Activated naive CD4-positive, alpha-beta T cell treated with anti-CD3 and anti-CD28 coated beads, Interleukin-2, amount 50 U/mL, for 24 hours (primary cell): ENCODE data around the gene GJA5.

Experiments used
- H3K27ac Mint-ChIP-seq: one replicate; pipeline ENCODE4 v1.8.0; 2021; ENCODE audit warnings: mild to moderate bottlenecking, mixed read lengths
- H3K27me3 Mint-ChIP-seq: one replicate; pipeline ENCODE4 v1.8.0; 2021; ENCODE audit warnings: mixed read lengths
- H3K36me3 Mint-ChIP-seq: one replicate; pipeline ENCODE4 v1.8.0; 2021; ENCODE audit warnings: mixed read lengths
- H3K4me1 Mint-ChIP-seq: one replicate; pipeline ENCODE4 v1.8.0; 2021; ENCODE audit warnings: mixed read lengths
- H3K4me3 Mint-ChIP-seq: one replicate; pipeline ENCODE4 v1.8.0; 2021; ENCODE audit warnings: mild to moderate bottlenecking, mixed read lengths
- H3K9me3 Mint-ChIP-seq: one replicate; pipeline ENCODE4 v1.8.0; 2021; ENCODE audit warnings: mixed read lengths

Gene GJA5

DNA sequence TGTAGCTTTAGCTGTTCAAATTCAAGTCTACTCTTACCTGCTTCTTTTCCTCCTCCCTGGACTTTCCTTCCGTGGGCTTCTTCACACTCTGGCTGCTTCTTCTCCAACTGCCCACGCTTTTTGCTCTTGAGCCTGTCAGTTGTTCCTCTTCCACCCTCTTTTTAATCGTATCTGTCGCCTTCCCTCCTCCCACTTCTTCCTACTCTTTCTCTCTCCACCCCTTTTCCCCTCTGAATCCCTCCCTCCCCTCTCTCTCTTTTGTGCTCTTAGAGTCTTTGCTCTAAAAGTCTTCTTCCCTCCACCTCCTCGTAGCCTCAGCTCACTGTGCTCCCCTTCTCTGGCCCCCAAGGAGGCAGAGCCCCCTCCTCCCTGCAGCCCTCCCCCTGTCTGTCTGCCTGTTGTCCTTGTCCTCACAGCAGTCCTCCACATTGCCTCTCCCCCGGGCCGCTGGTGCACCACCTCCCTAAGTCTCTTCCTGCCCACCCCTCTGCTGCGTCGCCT is 12.9 kb upstream of the GJA5 start:
- no peak overlapping the region for H3K4me3 Mint-ChIP-seq
- peaks cover 8% of the 10 kb centered on the region for H3K27me3 Mint-ChIP-seq
- H3K4me1 Mint-ChIP-seq: peaks cover 5% of the 10 kb centered on the region

DNA sequence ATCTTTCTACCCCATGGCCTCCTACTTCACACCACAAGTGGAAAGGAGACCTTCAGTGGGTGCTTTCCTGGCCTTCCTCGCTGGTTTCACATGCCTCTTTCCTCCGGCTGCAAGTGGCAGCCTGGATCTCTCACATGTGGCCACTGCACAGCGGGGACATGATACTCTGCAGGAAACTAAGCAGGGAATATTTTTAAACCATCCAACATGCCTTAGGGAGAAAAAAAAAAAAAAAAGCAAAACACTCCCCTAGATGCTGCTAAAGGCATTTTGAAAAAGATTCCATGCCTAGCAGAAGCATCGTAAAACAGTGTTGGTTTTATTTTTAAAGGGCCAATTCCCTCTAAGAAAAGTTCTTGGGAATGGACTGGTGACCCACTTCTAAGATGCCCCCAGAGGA is 12.2 kb upstream of the GJA5 start:
- Mint-ChIP-seq H3K27me3 (peaks cover 7% of the 10 kb centered on the region), H3K27ac (no peak overlapping the region)

More for the DNA sequence above, 12.9 kb upstream of the GJA5 start:
- Mint-ChIP-seq H3K36me3 (peaks cover 2% of the 10 kb centered on the region), H3K9me3 (no peaks in the 10 kb centered on the region), H3K27ac (no peak overlapping the region)

DNA sequence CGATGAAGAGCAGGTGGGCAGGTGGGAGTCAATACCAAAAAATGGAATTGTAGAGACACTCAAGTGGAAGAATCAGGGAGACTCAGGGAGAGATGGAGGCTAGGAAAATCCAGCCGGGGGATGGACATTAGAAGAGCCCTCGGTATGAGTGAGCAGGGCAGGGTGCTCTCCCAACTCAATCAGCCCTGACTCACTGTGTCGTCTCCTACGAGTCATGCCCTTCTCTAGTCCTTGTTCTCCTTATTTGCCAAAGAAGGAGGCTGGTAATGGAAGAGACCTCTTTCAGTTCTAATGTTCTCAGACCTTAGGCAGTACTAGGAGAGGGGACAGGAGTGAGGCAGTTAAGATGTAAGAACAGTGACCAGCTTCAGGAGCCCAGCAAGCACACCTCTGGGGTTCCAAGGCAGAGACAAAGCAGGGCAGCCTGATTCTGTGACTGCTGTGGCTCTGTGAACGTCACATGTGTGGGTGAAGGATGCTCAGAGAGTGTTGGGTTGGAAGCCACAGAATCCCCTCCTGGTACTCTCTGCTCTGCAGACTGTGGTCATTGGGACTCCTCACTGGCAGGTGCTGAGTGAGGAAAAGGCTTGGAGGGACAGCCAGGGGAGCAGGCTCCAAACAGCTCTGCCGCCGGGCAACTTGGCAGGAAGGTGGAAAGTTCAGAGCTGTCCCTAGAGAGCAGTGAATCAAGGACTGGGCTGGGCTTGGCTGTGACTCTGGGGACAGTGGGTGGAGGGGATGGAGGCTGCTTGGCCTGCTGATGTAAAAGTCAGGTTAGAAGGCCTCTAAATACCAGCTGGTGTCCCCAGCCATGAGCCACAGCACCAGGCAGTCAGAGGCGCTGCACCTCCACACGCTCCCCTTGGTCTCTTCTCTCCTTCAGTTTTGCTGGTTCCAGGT is 11.1 kb upstream of the GJA5 start:
- Mint-ChIP-seq H3K27ac (peak overlapping the region; percentile 70), H3K27me3 (peaks cover 7% of the 10 kb centered on the region), H3K9me3 (no peaks in the 10 kb centered on the region), H3K4me1 (peaks cover 5% of the 10 kb centered on the region), H3K4me3 (no peak overlapping the region), H3K36me3 (peaks cover 2% of the 10 kb centered on the region)

More for the DNA sequence above, 12.2 kb upstream of the GJA5 start:
- Mint-ChIP-seq H3K36me3 (peaks cover 2% of the 10 kb centered on the region), H3K9me3 (no peaks in the 10 kb centered on the region), H3K4me3 (no peak overlapping the region), H3K4me1 (peaks cover 5% of the 10 kb centered on the region)

DNA sequence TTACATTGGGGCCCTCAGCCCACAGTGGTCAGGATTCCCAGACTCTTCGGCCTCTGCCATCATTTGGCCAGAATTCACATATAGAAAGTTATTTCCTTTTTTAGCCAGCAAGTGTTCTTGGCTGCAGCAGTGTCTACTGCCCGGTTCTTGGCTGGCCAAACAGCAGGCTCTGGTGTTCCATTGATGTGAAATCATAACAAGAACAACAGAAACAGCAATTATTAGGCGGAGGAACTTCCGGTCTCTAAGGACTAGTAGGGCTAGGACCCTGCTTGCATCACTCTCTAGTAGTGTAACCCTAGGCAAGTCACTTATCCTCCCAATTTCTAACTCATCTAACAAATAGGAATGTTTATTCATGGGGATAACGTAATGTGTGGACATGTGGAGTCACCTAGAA is 8.7 kb upstream of the GJA5 start:
- no peak overlapping the region for H3K27ac Mint-ChIP-seq
- H3K9me3 Mint-ChIP-seq: no peaks in the 10 kb centered on the region
- peaks cover 7% of the 10 kb centered on the region for H3K4me1 Mint-ChIP-seq
- peaks cover 2% of the 10 kb centered on the region for H3K36me3 Mint-ChIP-seq
- no peak overlapping the region for H3K4me3 Mint-ChIP-seq
- peaks cover 6% of the 10 kb centered on the region for H3K27me3 Mint-ChIP-seq

DNA sequence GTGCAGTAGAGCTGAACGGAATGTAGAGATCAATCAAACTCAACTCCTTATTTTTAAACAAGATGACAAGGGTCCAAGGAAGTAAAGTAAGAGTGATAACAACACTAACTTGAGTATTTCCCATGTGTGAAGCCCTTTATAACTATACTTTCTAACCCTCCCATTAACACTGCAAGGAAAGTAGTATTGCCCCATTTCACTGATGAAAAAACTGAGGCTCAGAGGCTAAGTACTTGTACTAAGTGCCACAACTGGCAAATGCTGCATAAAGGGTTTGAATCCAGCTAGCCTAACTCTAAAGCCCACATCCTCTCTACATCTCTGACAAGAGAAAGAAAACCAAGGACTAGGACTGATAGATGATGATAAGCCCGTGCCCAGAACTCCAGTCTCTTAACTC is 8.2 kb upstream of the GJA5 start:
- Mint-ChIP-seq H3K4me1 (peaks cover 12% of the 10 kb centered on the region), H3K4me3 (no peak overlapping the region), H3K9me3 (no peaks in the 10 kb centered on the region), H3K27me3 (peaks cover 6% of the 10 kb centered on the region), H3K27ac (no peak overlapping the region), H3K36me3 (peaks cover 2% of the 10 kb centered on the region)

DNA sequence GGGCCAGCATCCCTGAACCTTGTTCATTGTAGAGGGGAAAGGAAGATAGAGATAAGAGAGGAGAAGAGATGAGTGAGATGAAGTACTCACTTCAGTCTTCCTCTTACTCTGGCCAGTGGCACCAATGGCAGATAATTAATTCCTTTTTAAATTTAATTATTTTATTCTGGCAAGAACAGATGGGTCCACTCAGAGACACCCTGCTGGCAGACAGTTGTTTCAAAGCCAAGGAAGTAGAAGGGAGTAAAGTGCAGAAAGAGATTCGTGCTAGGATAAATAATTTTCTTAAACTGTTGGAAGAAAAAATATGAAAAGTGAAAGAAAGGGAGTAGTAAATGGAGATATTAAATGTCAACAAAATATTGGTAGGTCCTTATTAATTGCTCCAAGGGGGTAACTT is 7.7 kb upstream of the GJA5 start:
- Mint-ChIP-seq H3K36me3 (peaks cover 2% of the 10 kb centered on the region), H3K4me3 (no peak overlapping the region), H3K27ac (no peak overlapping the region), H3K9me3 (no peaks in the 10 kb centered on the region), H3K27me3 (peaks cover 5% of the 10 kb centered on the region), H3K4me1 (peaks cover 14% of the 10 kb centered on the region)

DNA sequence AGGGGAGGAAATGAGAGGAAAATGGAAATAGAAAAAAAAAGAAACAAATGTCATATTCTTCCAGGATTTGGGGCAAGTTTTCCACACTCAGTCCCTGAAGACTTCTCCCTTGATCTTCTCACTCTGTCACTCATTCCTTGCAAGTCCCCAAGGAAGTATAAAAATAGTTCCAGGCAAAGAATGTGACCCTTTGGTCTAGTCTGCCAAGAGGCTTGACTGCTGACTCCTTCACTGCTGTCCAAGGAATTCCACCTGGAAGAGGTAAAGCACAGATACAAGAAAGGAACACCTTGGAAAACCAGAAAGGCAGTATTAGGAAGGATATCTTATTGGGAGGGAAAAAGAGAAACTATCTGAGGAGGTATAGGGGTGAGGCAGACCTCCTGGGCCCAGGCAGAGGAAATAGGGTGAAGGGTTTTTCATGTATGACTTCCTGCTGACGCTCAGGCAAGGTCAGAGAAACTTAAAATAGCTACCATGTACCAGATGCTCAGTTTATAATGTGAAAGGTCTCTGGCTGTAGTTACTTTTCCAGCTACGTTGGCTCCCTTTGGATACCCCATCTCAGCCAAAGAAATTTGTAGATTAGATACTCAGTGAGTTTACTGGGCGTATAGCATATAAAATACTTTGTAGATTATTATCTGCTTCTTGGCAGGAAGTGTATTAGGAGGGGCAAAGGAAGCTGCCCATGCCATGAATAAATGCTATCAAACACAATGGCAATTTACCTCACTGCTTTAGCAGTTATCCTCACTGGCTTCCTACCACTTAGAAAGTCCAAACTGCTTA is 2.0 kb upstream of the GJA5 start:
- Mint-ChIP-seq H3K27ac (peak overlapping the region; percentile 82), H3K4me3 (peak overlapping the region; percentile 19)

DNA sequence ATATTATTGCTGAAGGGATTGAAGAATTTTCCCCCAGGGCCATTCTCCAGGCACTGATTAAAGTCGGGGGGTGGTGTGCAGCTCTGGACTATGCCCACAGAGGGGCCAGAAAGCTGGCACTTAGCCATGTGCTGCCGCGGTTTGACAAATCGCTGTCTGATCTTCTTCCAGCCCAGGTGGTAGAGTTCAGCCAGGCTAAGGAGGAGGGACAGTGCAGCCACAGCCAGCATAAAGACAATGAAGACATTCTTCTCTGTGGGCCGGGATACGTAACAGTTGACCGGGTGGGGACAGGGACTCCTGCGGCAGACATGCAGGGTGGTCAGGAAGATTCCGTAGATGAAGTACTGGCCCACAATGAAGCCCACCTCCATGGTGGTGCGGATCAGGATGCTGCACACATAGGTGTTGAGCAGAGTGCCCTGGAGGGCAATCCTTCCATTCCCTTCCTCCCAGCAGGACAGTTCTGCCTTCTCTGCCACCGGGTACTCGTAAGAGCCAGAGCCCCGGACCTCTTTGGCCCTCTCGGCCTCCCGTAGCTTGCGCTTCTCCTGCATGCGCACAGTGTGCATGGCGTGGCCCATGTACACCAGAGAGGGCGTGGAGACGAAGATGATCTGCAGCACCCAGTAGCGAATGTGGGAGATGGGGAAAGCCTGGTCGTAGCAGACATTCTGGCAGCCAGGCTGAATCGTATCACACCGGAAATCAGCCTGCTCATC is 1.9 kb downstream of the GJA5 start:
- no peaks in the 10 kb centered on the region for H3K36me3 Mint-ChIP-seq
- H3K4me3 Mint-ChIP-seq: no peak overlapping the region
- no peak overlapping the region for H3K27ac Mint-ChIP-seq
- H3K27me3 Mint-ChIP-seq: no peaks in the 10 kb centered on the region
- peaks cover 35% of the 10 kb centered on the region for H3K4me1 Mint-ChIP-seq
- H3K9me3 Mint-ChIP-seq: no peaks in the 10 kb centered on the region

More for the DNA sequence above, 2.0 kb upstream of the GJA5 start:
- H3K4me1 Mint-ChIP-seq: peaks cover 42% of the 10 kb centered on the region
- H3K36me3 Mint-ChIP-seq: no peaks in the 10 kb centered on the region
- no peaks in the 10 kb centered on the region for H3K27me3 Mint-ChIP-seq
- H3K9me3 Mint-ChIP-seq: no peaks in the 10 kb centered on the region

DNA sequence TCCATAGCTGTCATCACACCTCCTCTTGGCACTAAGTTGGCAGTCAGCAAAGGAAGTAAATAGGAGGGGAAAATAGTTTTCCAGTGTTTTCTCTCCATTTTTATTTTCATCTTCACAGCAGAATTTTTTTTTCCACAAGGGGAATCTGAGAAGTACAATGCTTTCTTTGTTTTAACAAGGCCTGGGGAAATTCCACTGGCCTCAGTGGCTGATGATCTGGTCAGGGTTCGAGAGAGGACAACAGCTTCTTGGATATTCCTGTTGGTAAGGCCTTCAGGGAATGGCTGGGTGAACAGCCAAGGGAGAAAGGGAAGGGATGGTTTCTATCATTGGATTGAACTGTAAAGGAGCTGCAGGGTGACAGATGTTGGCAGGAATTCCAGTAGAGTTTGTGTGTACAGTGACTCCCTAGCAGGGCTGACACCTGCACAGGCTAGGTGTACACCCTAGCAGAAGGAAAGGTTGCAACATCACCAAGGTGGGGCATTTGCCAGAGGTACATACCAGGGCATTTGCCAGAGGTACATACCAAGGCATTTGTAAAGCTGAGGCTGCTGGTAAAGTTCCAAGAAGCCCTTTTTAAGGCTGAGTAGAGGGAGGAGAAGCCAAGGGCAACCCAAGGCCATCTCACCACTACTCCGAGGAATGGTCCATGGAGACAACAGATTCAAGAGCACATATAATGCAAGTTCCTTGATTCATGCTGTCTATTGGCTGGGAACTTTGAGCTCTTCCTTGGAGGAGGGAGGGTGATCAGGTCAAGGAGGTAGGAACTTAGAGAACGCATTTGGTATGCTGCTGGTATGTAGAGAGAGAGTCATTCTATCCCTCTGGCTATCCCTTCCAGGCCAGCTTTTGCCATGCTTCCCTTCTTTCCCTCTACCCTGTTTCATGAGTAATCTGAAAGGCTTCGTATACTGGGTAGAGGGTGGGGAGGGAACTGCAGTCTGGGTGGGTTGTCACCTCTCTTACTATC is 3.1 kb downstream of the GJA5 start:
- Mint-ChIP-seq H3K9me3 (no peaks in the 10 kb centered on the region), H3K4me3 (no peak overlapping the region), H3K27ac (no peak overlapping the region), H3K36me3 (no peaks in the 10 kb centered on the region), H3K4me1 (peaks cover 22% of the 10 kb centered on the region), H3K27me3 (no peaks in the 10 kb centered on the region)

DNA sequence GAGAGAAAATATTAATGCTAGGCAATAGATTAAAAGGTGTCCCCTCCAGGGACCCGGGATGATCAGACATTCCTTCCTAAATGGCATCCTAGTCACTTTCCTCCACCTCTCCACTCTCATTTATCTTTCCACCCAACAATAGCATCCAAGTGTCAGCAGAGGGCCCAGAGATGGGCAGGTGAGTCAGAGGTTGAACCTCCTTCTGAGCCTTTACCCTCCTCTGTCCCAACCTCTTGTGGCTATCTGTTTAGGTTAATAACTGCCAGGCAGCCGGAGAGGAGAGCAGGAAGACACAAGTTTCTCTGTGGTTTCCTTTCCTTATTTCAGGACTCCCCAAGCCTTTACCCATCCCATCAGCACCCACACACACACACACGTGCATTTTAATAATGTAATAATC is 4.1 kb downstream of the GJA5 start:
- H3K36me3 Mint-ChIP-seq: no peaks in the 10 kb centered on the region
- H3K4me3 Mint-ChIP-seq: no peak overlapping the region
- H3K27me3 Mint-ChIP-seq: no peaks in the 10 kb centered on the region
- no peaks in the 10 kb centered on the region for H3K9me3 Mint-ChIP-seq
- H3K4me1 Mint-ChIP-seq: peaks cover 13% of the 10 kb centered on the region
- no peak overlapping the region for H3K27ac Mint-ChIP-seq

DNA sequence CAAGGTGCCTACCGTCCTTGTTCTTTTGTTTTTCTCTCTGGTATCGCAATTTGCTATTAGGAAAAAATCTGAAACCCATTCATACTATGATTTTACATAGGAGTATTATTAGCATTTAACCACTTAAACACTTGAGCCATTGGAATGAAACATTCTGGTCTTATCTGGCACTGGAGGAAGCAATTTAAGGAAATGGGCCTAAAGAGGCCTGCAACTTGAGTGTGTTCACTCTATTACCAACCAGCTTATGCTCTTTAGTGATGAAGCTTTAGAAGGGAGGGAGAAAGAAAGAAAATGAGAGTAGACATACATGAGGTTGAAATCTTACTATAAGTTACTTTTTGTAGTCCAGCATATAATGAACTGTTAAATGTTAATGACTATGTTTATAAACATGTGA is 5.7 kb downstream of the GJA5 start:
- Mint-ChIP-seq H3K27me3 (no peaks in the 10 kb centered on the region), H3K9me3 (no peaks in the 10 kb centered on the region), H3K4me1 (no peaks in the 10 kb centered on the region), H3K27ac (no peak overlapping the region), H3K4me3 (no peak overlapping the region), H3K36me3 (no peaks in the 10 kb centered on the region)

DNA sequence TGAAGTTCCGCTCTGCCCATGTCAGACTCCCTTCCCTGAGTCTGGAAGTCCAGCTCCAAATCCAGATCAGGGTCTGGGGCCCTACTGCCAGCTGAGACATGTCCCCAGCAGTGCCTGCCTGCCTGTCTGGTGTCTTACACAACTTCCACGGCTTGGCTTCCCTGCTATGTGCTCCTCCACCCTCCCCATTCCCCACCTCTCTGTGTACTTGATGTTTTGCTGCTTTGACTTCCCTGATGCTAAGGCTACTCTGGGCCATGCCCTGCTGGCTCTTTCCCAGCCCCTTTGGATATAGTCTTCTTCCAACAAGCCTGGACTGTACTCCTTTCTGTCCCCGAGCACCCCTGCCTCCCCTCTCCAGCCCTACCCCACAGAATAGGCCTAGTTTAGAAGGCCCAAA is 7.3 kb downstream of the GJA5 start:
- no peaks in the 10 kb centered on the region for H3K9me3 Mint-ChIP-seq
- H3K4me3 Mint-ChIP-seq: no peak overlapping the region
- no peaks in the 10 kb centered on the region for H3K4me1 Mint-ChIP-seq
- H3K36me3 Mint-ChIP-seq: no peaks in the 10 kb centered on the region
- no peak overlapping the region for H3K27ac Mint-ChIP-seq
- no peaks in the 10 kb centered on the region for H3K27me3 Mint-ChIP-seq

DNA sequence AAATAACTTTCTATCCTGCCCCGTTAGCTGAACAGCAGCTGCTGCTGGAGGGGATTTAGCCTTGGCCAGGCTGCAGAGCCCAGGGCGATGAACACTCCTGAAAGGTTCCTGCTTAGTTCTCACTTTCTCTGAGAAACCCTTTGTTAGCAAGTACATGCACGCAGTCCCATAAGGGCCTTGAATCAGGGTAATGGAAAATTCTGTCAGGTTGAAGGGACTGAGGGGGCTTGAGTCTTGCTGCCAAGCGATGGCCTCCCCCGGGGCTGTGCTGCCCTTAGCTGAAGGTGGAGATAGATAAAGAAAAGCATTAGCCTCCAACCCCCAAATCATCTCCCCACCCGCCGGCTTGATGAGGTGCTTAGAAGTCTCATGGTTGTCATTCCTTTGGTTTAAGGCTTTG is 7.9 kb downstream of the GJA5 start:
- Mint-ChIP-seq H3K4me1 (no peaks in the 10 kb centered on the region), H3K4me3 (no peak overlapping the region), H3K9me3 (no peaks in the 10 kb centered on the region), H3K36me3 (no peaks in the 10 kb centered on the region), H3K27me3 (no peaks in the 10 kb centered on the region), H3K27ac (no peak overlapping the region)

DNA sequence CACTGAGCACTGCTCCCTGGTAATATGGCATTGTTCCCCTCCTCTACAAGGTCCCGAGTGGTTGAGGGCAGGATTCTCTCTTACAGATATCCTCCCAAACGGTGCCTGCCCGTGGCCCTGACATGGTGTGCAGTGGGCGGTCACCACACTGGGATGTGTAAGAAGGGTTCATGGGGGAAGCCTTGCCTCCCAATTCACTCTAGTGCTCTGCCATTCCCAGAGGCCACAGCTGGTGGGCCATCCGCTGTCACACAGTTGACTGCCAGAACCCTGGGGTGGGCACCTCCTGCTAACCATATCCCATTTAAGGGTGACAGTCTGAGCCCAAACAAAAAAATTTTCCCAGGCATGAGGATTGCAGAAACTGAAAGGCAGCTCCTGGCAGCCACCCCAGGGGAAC is 9.1 kb downstream of the GJA5 start:
- no peaks in the 10 kb centered on the region for H3K9me3 Mint-ChIP-seq
- H3K27me3 Mint-ChIP-seq: no peaks in the 10 kb centered on the region
- H3K36me3 Mint-ChIP-seq: no peaks in the 10 kb centered on the region
- no peak overlapping the region for H3K4me3 Mint-ChIP-seq
- H3K4me1 Mint-ChIP-seq: no peaks in the 10 kb centered on the region
- H3K27ac Mint-ChIP-seq: no peak overlapping the region
